ENCODE results near the gene PLAC8L1.

The PLAC8L1 gene

GRCh38 chr5:146078566-146078965 is 26.8 kb downstream of the PLAC8L1 start:
- no peak for DNase-seq

- no peak for DNase-seq
Observed at GRCh38 chr5:146076455-146076854, 28.9 kb downstream of the PLAC8L1 start.

- DNase-seq = no peak
Observed at GRCh38 chr5:146076028-146076427, 29.3 kb downstream of the PLAC8L1 start.

- DNase-seq = no peak
Observed at GRCh38 chr5:146073239-146073900, 32.0 kb downstream of the PLAC8L1 start.

- DNase-seq = no peak
Observed at GRCh38 chr5:146072595-146072994, 32.8 kb downstream of the PLAC8L1 start.

GRCh38 chr5:146071171-146071570 is 34.2 kb downstream of the PLAC8L1 start:
- no peak for DNase-seq

- DNase-seq = no peak
Observed at GRCh38 chr5:146070746-146071145, 34.6 kb downstream of the PLAC8L1 start.

GRCh38 chr5:146069780-146070099 is 35.6 kb downstream of the PLAC8L1 start:
- no peak for DNase-seq

GRCh38 chr5:146068977-146069779 is 36.2 kb downstream of the PLAC8L1 start:
- DNase-seq = no peak

GRCh38 chr5:146068206-146068605 is 37.2 kb downstream of the PLAC8L1 start:
- DNase-seq = no peak

GRCh38 chr5:146066968-146067367 is 38.4 kb downstream of the PLAC8L1 start:
- DNase-seq = no peak

GRCh38 chr5:146060221-146060585 is 45.2 kb downstream of the PLAC8L1 start:
- no peak for DNase-seq

GRCh38 chr5:146059460-146060220 is 45.7 kb downstream of the PLAC8L1 start:
- DNase-seq = no peak

- DNase-seq = no peak
Observed at GRCh38 chr5:146055432-146055831, 49.9 kb downstream of the PLAC8L1 start.

- no peak for DNase-seq
Observed at GRCh38 chr5:146052780-146053179, 52.6 kb downstream of the PLAC8L1 start.

- DNase-seq = no peak
Observed at GRCh38 chr5:146051678-146052077, 53.7 kb downstream of the PLAC8L1 start.

- DNase-seq = no peak
Observed at GRCh38 chr5:146050086-146050485, 55.3 kb downstream of the PLAC8L1 start.

- DNase-seq = no peak
Observed at GRCh38 chr5:146049704-146050026, 55.7 kb downstream of the PLAC8L1 start.

- DNase-seq = no peak
Observed at GRCh38 chr5:146048994-146049703, 56.2 kb downstream of the PLAC8L1 start.

GRCh38 chr5:146047396-146047795 is 58.0 kb downstream of the PLAC8L1 start:
- no peak for DNase-seq

- DNase-seq = no peak
Observed at GRCh38 chr5:146043722-146044121, 61.7 kb downstream of the PLAC8L1 start.

- no peak for DNase-seq
Observed at GRCh38 chr5:146042628-146043279, 62.6 kb downstream of the PLAC8L1 start.
